Measurements from ENCODE around the gene ACMSD. TPM values are rescaled to one million over a fixed set of nuclear protein-coding genes. Genes with fewer than 3 reads are reported as not detected.
A peak's percentile ranks its signal among the peaks of the same experiment; 100 is the strongest.

Gene ACMSD
- total and polyA plus RNA-seq, 2 of the 13 experiments (the other 11 are each of a cell fraction or from before 2014, with no cell fraction given): not detected

DNA sequence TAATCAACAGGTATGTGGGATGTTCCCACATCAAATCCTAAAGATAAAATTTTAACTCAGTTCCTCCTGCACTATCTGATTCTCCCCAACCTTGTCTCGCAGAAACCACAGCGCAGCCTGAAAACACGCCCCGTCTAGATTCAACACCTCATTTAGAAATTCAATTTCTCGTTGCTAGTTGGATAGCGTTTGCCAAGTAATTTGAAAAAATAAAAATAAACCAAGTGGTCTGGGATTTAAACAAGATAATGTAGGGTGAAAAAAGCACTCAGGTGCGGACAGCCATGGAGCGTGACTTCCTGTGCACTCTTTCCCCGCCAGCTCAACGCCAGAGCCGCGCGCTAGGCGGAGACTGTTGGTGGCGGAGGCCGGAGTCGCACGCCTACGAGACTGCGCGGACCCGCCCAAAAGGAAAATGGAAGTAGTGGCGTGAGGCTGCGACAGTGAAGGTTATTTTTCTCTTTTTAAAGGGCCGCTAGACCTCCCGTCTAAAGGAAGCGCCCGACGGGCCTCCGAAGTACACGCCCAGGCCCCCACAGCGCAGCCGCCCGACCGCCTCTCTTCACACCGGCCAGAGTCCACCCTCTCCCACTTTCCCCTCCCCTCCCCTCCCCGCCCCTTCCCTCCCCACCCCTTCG, 79.6 kb downstream of the ACMSD start (continued):
- TF ChIP-seq, protein P1, sequence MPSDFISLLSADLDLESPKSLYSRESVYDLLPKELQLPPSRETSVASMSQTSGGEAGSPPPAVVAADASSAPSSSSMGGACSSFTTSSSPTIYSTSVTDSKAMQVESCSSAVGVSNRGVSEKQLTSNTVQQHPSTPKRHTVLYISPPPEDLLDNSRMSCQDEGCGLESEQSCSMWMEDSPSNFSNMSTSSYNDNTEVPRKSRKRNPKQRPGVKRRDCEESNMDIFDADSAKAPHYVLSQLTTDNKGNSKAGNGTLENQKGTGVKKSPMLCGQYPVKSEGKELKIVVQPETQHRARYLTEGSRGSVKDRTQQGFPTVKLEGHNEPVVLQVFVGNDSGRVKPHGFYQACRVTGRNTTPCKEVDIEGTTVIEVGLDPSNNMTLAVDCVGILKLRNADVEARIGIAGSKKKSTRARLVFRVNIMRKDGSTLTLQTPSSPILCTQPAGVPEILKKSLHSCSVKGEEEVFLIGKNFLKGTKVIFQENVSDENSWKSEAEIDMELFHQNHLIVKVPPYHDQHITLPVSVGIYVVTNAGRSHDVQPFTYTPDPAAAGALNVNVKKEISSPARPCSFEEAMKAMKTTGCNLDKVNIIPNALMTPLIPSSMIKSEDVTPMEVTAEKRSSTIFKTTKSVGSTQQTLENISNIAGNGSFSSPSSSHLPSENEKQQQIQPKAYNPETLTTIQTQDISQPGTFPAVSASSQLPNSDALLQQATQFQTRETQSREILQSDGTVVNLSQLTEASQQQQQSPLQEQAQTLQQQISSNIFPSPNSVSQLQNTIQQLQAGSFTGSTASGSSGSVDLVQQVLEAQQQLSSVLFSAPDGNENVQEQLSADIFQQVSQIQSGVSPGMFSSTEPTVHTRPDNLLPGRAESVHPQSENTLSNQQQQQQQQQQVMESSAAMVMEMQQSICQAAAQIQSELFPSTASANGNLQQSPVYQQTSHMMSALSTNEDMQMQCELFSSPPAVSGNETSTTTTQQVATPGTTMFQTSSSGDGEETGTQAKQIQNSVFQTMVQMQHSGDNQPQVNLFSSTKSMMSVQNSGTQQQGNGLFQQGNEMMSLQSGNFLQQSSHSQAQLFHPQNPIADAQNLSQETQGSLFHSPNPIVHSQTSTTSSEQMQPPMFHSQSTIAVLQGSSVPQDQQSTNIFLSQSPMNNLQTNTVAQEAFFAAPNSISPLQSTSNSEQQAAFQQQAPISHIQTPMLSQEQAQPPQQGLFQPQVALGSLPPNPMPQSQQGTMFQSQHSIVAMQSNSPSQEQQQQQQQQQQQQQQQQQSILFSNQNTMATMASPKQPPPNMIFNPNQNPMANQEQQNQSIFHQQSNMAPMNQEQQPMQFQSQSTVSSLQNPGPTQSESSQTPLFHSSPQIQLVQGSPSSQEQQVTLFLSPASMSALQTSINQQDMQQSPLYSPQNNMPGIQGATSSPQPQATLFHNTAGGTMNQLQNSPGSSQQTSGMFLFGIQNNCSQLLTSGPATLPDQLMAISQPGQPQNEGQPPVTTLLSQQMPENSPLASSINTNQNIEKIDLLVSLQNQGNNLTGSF (CRISPR knock-in tag; IDR thresholded peaks at IDR 0.05): 0 out of 2 replicates have a peak, but pooled peaks have one; percentile 29
- TF ChIP-seq, protein P2, sequence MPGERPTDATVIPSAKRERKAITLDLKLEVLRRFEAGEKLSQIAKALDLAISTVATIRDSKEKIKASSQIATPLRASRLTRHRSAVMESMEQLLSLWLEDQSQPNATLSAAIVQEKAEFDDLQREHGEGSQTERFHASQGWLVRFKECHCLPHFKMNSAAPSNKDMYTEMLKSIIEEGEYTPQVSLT (CRISPR knock-in tag; IDR thresholded peaks at IDR 0.05; ENCODE audit: borderline replicate concordance, low read depth): no peak
- peak; percentile 51; the same call in 1 of the 2 replicates for TF ChIP-seq NR2F2 (IDR thresholded peaks at IDR 0.05; ENCODE audit: borderline replicate concordance, low read depth)
- TF ChIP-seq MED13 (CRISPR knock-in tag; IDR thresholded peaks at IDR 0.05): no peak
- no peak for TF ChIP-seq KDM3A (CRISPR knock-in tag; IDR thresholded peaks at IDR 0.05; ENCODE audit: low read depth)
- TF ChIP-seq, protein P3, sequence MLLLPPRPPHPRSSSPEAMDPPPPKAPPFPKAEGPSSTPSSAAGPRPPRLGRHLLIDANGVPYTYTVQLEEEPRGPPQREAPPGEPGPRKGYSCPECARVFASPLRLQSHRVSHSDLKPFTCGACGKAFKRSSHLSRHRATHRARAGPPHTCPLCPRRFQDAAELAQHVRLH (CRISPR knock-in tag; IDR thresholded peaks at IDR 0.05; ENCODE audit: borderline replicate concordance, low read depth): 0 out of 2 replicates have a peak, but pooled peaks have one; percentile 28
- no peak for TF ChIP-seq ZNF432 (CRISPR knock-in tag; IDR thresholded peaks at IDR 0.05; ENCODE audit: borderline replicate concordance)
- 0 out of 2 replicates have a peak, but pooled peaks have one; percentile 75 for TF ChIP-seq ZNF329 (CRISPR knock-in tag; IDR thresholded peaks at IDR 0.05; ENCODE audit: low read depth)
- 0 out of 2 replicates have a peak, but pooled peaks have one; percentile 72 for TF ChIP-seq SNAI1 (CRISPR knock-in tag; IDR thresholded peaks at IDR 0.05; ENCODE audit: borderline replicate concordance)
- TF ChIP-seq, protein P4, sequence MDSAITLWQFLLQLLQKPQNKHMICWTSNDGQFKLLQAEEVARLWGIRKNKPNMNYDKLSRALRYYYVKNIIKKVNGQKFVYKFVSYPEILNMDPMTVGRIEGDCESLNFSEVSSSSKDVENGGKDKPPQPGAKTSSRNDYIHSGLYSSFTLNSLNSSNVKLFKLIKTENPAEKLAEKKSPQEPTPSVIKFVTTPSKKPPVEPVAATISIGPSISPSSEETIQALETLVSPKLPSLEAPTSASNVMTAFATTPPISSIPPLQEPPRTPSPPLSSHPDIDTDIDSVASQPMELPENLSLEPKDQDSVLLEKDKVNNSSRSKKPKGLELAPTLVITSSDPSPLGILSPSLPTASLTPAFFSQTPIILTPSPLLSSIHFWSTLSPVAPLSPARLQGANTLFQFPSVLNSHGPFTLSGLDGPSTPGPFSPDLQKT (CRISPR knock-in tag; IDR thresholded peaks at IDR 0.05; ENCODE audit: borderline replicate concordance): no peak
- TF ChIP-seq EEA1 (CRISPR knock-in tag; IDR thresholded peaks at IDR 0.05; ENCODE audit: borderline replicate concordance): no peak
- peak; percentile 68; the same call in 1 of the 2 replicates for TF ChIP-seq NFKBIZ (CRISPR knock-in tag; IDR thresholded peaks at IDR 0.05)
- TF ChIP-seq JARID2 (CRISPR knock-in tag; IDR thresholded peaks at IDR 0.05; ENCODE audit: insufficient replicate concordance): no peak
- TF ChIP-seq RAD21 (CRISPR knock-in tag; IDR thresholded peaks at IDR 0.05): peak; percentile 59
- no peak; the same call in 1 of the 2 replicates for TF ChIP-seq ZBTB3 (CRISPR knock-in tag; IDR thresholded peaks at IDR 0.05; ENCODE audit: borderline replicate concordance, low read depth)
- TF ChIP-seq REXO4 (CRISPR knock-in tag; IDR thresholded peaks at IDR 0.05; ENCODE audit: borderline replicate concordance): no peak
- TF ChIP-seq DPF2 (CRISPR knock-in tag; IDR thresholded peaks at IDR 0.05; ENCODE audit: borderline replicate concordance, low read depth): no peak
- TF ChIP-seq ZNF777 (CRISPR knock-in tag; IDR thresholded peaks at IDR 0.05): peak; percentile 96
- TF ChIP-seq, protein P5, sequence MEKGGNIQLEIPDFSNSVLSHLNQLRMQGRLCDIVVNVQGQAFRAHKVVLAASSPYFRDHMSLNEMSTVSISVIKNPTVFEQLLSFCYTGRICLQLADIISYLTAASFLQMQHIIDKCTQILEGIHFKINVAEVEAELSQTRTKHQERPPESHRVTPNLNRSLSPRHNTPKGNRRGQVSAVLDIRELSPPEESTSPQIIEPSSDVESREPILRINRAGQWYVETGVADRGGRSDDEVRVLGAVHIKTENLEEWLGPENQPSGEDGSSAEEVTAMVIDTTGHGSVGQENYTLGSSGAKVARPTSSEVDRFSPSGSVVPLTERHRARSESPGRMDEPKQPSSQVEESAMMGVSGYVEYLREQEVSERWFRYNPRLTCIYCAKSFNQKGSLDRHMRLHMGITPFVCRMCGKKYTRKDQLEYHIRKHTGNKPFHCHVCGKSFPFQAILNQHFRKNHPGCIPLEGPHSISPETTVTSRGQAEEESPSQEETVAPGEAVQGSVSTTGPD (CRISPR knock-in tag; IDR thresholded peaks at IDR 0.05): no peak
